K562 (cell line): ENCODE results near the gene TRIM24. TPM values are rescaled to one million over a fixed set of nuclear protein-coding genes. Genes with fewer than 3 reads are reported as not detected.

Experiments used
- ATAC-seq: fragments of 200-7000 bp; cut with Tn5 transposase; 3 replicates; pipeline ENCODE4 v1.9.1; 2020; ENCODE audit warnings: moderate library complexity
- BruUV-seq: library from RNA; stranded (reverse); fragments of 400-500 nt; replicated peaks from 2 replicates; lab custom pipeline; 2021; lab: Mats Ljungman, UMichigan
- CTCF ChIA-PET: fragments of 300-600 bp; formaldehyde crosslinking; extraction: SDS; loops from one replicate; lab custom pipeline; 2021; ENCODE audit warnings: low intra/inter-chr PET ratio; lab: Yijun Ruan, JAX
- POLR2A ChIA-PET: fragments of 300-600, 350-650 bp; sonication (Branson Sonifier 250); formaldehyde crosslinking; extraction: SDS; loops from one replicate; lab custom pipeline; 2021; ENCODE audit warnings: antibody characterized with exemption, inconsistent platforms; lab: Yijun Ruan, JAX
- DNase-seq, 4 experiments: peaks; one replicate each; pipeline versions ENCODE4 v3.0.0 to v3.0.0-alpha.2; 2011 to 2018; ENCODE audit warnings: low spot score in 3 of 4, mixed read lengths in 3 of 4; ENCODE audit errors: extremely low read depth in 1 of 4
- FAIRE-seq: peaks from 2 replicates; lab custom pipeline; 2011; peaks lifted over from hg19 to GRCh38; lab: Jason Lieb, UNC
- H2AFZ ChIP-seq: 2 replicates; pipeline ENCODE4 v1.6.0; 2011; ENCODE audit warnings: low read depth, low read length, control low read depth, inconsistent platforms
- H3K27ac ChIP-seq: fragments of 200-600 bp; 3 replicates; pipeline ENCODE4 v1.8.0; 2011; ENCODE audit warnings: low read depth, mild to moderate bottlenecking, control low read depth, inconsistent platforms, low read length, moderate library complexity, mixed read lengths; ENCODE audit errors: extremely low read depth
- H3K27me3 ChIP-seq, 2 experiments: fragments of 300-600 bp in 1 of 2; 2 replicates in 1 of 2; 3 replicates in 1 of 2; pipeline versions ENCODE4 v1.6.0 to v1.8.0; 2011; ENCODE audit warnings: inconsistent platforms in 2 of 2, low read length in 2 of 2, mild to moderate bottlenecking in 1 of 2, mixed read lengths in 1 of 2, moderate library complexity in 1 of 2; ENCODE audit not compliant: control insufficient read depth in 2 of 2, insufficient read depth in 2 of 2
- H3K36me3 ChIP-seq: fragments of 300-600 bp; 3 replicates; pipeline ENCODE4 v1.8.0; 2011; ENCODE audit warnings: mild to moderate bottlenecking, low read length, inconsistent platforms; ENCODE audit not compliant: control insufficient read depth, insufficient read depth
- H3K4me1 ChIP-seq, 2 experiments: fragments of 200-600 bp in 1 of 2; replicated peaks in 1 of 2; 2 replicates in 1 of 2; 3 replicates in 1 of 2; pipeline versions ENCODE4 v1.5.1 to v1.8.0; 2011; ENCODE audit warnings: inconsistent platforms in 2 of 2, low read length in 2 of 2, mild to moderate bottlenecking in 1 of 2, mixed read lengths in 1 of 2, moderate library complexity in 1 of 2; ENCODE audit not compliant: control insufficient read depth in 2 of 2, insufficient read depth in 2 of 2
- H3K4me2 ChIP-seq: 2 replicates; pipeline ENCODE4 v1.6.1; 2011; ENCODE audit warnings: low read length, control low read depth, inconsistent platforms, mixed read lengths; ENCODE audit not compliant: insufficient read depth
- H3K4me3 ChIP-seq: fragments of 200-600 bp; sonication (generic), shearing (Covaris generic); 2 replicates; pipeline ENCODE4 v1.5.1; 2016; ENCODE audit warnings: control low read depth, inconsistent platforms
- H3K79me2 ChIP-seq: fragments of 200-600 bp; 3 replicates; pipeline ENCODE4 v1.8.0; 2011; ENCODE audit warnings: low read length, inconsistent platforms; ENCODE audit not compliant: control insufficient read depth, insufficient read depth
- H3K9ac ChIP-seq, 2 experiments: 2 replicates each; pipeline versions ENCODE4 v1.6.0 to v1.6.1; 2011; ENCODE audit warnings: low read depth in 2 of 2, low read length in 2 of 2, control low read depth in 1 of 2, inconsistent platforms in 1 of 2, mild to moderate bottlenecking in 1 of 2, mixed read lengths in 1 of 2; ENCODE audit not compliant: insufficient read depth in 1 of 2
- H3K9me1 ChIP-seq: one replicate; pipeline ENCODE4 v1.6.0; 2011; ENCODE audit warnings: inconsistent platforms, mild to moderate bottlenecking, low read length, moderate library complexity; ENCODE audit not compliant: control insufficient read depth, insufficient read depth
- H3K9me3 ChIP-seq: replicated peaks from 2 replicates; pipeline ENCODE4 v1.5.1; 2011; ENCODE audit warnings: low read depth, low read length, inconsistent platforms; ENCODE audit not compliant: control insufficient read depth, insufficient read depth
- H4K20me1 ChIP-seq: replicated peaks from 2 replicates; pipeline ENCODE4 v1.6.1; 2011; ENCODE audit warnings: low read length, inconsistent platforms, mixed read lengths; ENCODE audit not compliant: control insufficient read depth, insufficient read depth
- ELF1 ChIP-seq: fragments of 200-800 bp; sonication (Bioruptor generic); IDR thresholded peaks from 2 replicates; pipeline ENCODE4 v1.6.1; 2016; ENCODE audit warnings: missing genetic modification characterization, missing compliant biosample characterization
- FOXA3 ChIP-seq, 2 experiments: fragments of 450-650 bp in 1 of 2; sonication (generic) in 1 of 2; formaldehyde crosslinking; IDR thresholded peaks in 1 of 2; conservative IDR thresholded peaks in 1 of 2; 2 replicates each; pipeline versions ENCODE4 v1.4.0 to v1.8.0; 2020 to 2022; ENCODE audit warnings: mild to moderate bottlenecking in 2 of 2, missing genetic modification reagents in 1 of 2
- HNRNPUL1 ChIP-seq: fragments of 200-400 bp; formaldehyde crosslinking; IDR thresholded peaks from 2 replicates; pipeline ENCODE4 v1.6.1; 2017; ENCODE audit warnings: low read length
- NCOA2 ChIP-seq, 2 experiments: fragments of 450-650 bp; IDR thresholded peaks; 2 replicates each; pipeline ENCODE4 v1.6.1; 2018; ENCODE audit warnings: mild to moderate bottlenecking in 2 of 2, moderate library complexity in 1 of 2; ENCODE audit not compliant: partially characterized antibody in 2 of 2
- SMARCA5 ChIP-seq: fragments of 450-650 bp; IDR thresholded peaks from 2 replicates; pipeline ENCODE4 v1.6.1; 2016
- SRSF7 ChIP-seq: fragments of 200-400 bp; formaldehyde crosslinking; optimal IDR thresholded peaks from 2 replicates; pipeline ENCODE3; 2017; ENCODE audit warnings: mild to moderate bottlenecking, low read depth, low read length
- TRIM28 ChIP-seq: fragments of 450-650 bp; IDR thresholded peaks from 2 replicates; pipeline ENCODE4 v1.6.1; 2017
- XRCC4 ChIP-seq: IDR thresholded peaks from one replicate; pipeline ENCODE4 v1.6.1; 2011; ENCODE audit not compliant: insufficient read depth, insufficient read length; ENCODE audit errors: extremely low read depth
- ZC3H4 ChIP-seq: sonication (generic); formaldehyde crosslinking; IDR thresholded peaks from 2 replicates; pipeline ENCODE4 v1.9.0; 2021; ENCODE audit warnings: missing genetic modification reagents, borderline replicate concordance
- ZNF354B ChIP-seq: fragments of 250-450 bp; sonication (Bioruptor Pico); IDR thresholded peaks from 2 replicates; pipeline ENCODE4 v1.4.0; 2020
- ZNF699 ChIP-seq: fragments of 250-450 bp; sonication (Bioruptor Pico); IDR thresholded peaks from 2 replicates; pipeline ENCODE4 v1.8.0; 2021; ENCODE audit warnings: mild to moderate bottlenecking, moderate library complexity; ENCODE audit not compliant: insufficient replicate concordance
- WGBS: fragments of 100-300 bp; shearing (Covaris generic); methylation state at CpG from one replicate; pipeline ENCODE4 v1.1.6; 2016; ENCODE audit warnings: low coverage, mixed read lengths; ENCODE audit not compliant: insufficient coverage; ENCODE audit errors: missing lambda C conversion rate; 5-methylcytosine and 5-hydroxymethylcytosine counted together
- in situ Hi-C: fragments of 300-500 bp; cut with MboI; formaldehyde crosslinking; loops from 4 replicates; pipeline ENCODE4 v1.15.0; 2018; ENCODE audit warnings: inconsistent platforms, mixed read lengths
- intact Hi-C: fragments of 100-400 bp; cut with micrococcal nuclease; formaldehyde crosslinking; loops from 2 replicates; pipeline ENCODE4 v1.14.2; 2022
- polyA plus RNA-seq, 8 experiments: library from polyadenylated mRNA; depleted of rRNA in 4 of 8; stranded (reverse) in 5 of 8; unstranded in 3 of 8; fragments of >200 nt; fragmentation: Nextera tagmentation in 2 of 8; fragmentation: Illumina TruSeq in 1 of 8; extraction: Ambion mirVana in 2 of 8; extraction: Trizol in 1 of 8; gene quantifications; 2 replicates each; pipeline versions ENCODE4 v1.2.1 to v1.2.3, GENCODE V29; 2011 to 2014; ENCODE audit warnings: inconsistent platforms in 1 of 8, missing spikeins in 1 of 8
- total RNA-seq, 7 experiments: library from RNA; depleted of rRNA in 6 of 7; stranded (reverse); fragments of >200 nt in 6 of 7; fragmentation: Illumina TruSeq in 2 of 7; extraction: Trizol in 2 of 7; gene quantifications; 2 replicates each; pipeline versions ENCODE4 v1.2.1 to v1.2.3, GENCODE V29; 2011 to 2021; ENCODE audit warnings: low replicate concordance in 1 of 7
- TF ChIP-seq, protein P1 (sequence below): fragments of 250-450 bp; sonication (Bioruptor Pico); IDR thresholded peaks from 2 replicates; pipeline ENCODE4 v1.4.0; 2020

Gene TRIM24
- total and polyA plus RNA-seq, 9 of the 15 experiments (the other 6 are each of a cell fraction or from before 2014, with no cell fraction given): 13.4 to 74.0 (median 41.7) TPM

DNA sequence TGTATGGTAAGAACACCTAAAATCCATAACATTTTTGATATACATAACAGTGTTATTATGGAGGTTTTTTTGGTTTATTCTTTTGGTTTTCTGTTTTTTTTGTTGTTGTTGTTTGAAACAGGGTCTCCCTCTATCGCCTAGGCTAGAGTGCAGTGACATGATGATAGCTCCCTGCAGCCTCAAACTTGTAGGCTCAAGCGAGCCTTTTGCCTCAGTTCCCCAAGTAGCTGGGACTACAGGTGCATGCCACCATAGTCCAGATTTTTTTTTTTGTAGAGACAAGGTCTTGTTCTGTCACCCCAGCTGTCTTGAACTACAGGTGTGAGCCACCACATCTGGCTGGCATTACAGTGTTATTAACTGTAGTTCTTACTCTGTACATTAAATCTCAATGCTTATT is 83.7 kb downstream of the TRIM24 start:
- Histone ChIP-seq H3K9me3 (no peaks in the 10 kb centered on the region), H3K27ac (no peak overlapping the region), H3K4me2 (no peak overlapping the region), H3K4me1 (no peaks in the 10 kb centered on the region), H3K4me3 (no peak overlapping the region), H3K9me1 (no peaks in the 10 kb centered on the region), H3K9ac (no peak overlapping the region), H2AFZ (no peak overlapping the region), H3K36me3 (peaks cover 82% of the 10 kb centered on the region), H3K27me3 (no peaks in the 10 kb centered on the region), H4K20me1 (no peaks in the 10 kb centered on the region), H3K79me2 (peaks cover 5% of the 10 kb centered on the region; the same call in 1 of the 3 replicates)
- ChIA-PET CTCF (no interaction called here), POLR2A (interaction anchor here (0.6 kb wide), 1 partner anchor 94 kb away, joined by 4 read pairs; no protein-coding TSS in a partner anchor)
- in situ Hi-C loops: no loop called here
- intact Hi-C loops: no loop called here
- TF ChIP-seq ZNF699 (CRISPR knock-in tag): no peak
- TF ChIP-seq ELF1 (tag): no peak
- no peak for TF ChIP-seq SMARCA5
- TF ChIP-seq HNRNPUL1: no peak
- no peak for TF ChIP-seq SRSF7
- no peak for TF ChIP-seq NCOA2 (IDR thresholded peaks at IDR 0.05; ENCODE audit: partially characterized antibody in 2 of 2)
- TF ChIP-seq XRCC4: no peak
- no peak for TF ChIP-seq ZC3H4 (CRISPR knock-in tag)
- no peak for TF ChIP-seq FOXA3 (CRISPR knock-in tag; conservative IDR thresholded peaks at IDR 0.05 in 1 of 2, IDR thresholded peaks at IDR 0.05 in 1 of 2)
- no peak for TF ChIP-seq TRIM28
- TF ChIP-seq, protein P1, sequence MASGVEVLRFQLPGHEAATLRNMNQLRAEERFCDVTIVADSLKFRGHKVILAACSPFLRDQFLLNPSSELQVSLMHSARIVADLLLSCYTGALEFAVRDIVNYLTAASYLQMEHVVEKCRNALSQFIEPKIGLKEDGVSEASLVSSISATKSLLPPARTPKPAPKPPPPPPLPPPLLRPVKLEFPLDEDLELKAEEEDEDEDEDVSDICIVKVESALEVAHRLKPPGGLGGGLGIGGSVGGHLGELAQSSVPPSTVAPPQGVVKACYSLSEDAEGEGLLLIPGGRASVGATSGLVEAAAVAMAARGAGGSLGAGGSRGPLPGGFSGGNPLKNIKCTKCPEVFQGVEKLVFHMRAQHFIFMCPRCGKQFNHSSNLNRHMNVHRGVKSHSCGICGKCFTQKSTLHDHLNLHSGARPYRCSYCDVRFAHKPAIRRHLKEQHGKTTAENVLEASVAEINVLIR (CRISPR knock-in tag): no peak
- TF ChIP-seq ZNF354B (CRISPR knock-in tag): no peak
- WGBS: 89% methylated on average over 2 of the region's 2 CpGs
- no peak for ATAC-seq
- BruUV-seq: no TSS peak
- FAIRE-seq: no peak
- no peak for DNase-seq
